K562 (cell line): ENCODE results near the gene MEOX2. TPM values are rescaled to one million over a fixed set of nuclear protein-coding genes. Genes with fewer than 3 reads are reported as not detected.

Experiments
- ATAC-seq: fragments of 200-7000 bp; cut with Tn5 transposase; 3 replicates; pipeline ENCODE4 v1.9.1; 2020; ENCODE audit warnings: moderate library complexity
- BruUV-seq: library from RNA; stranded (reverse); fragments of 400-500 nt; replicated peaks from 2 replicates; lab custom pipeline; 2021; lab: Mats Ljungman, UMichigan
- CTCF ChIA-PET: fragments of 300-600 bp; formaldehyde crosslinking; extraction: SDS; loops from one replicate; lab custom pipeline; 2021; ENCODE audit warnings: low intra/inter-chr PET ratio; lab: Yijun Ruan, JAX
- POLR2A ChIA-PET: fragments of 300-600, 350-650 bp; sonication (Branson Sonifier 250); formaldehyde crosslinking; extraction: SDS; loops from one replicate; lab custom pipeline; 2021; ENCODE audit warnings: antibody characterized with exemption, inconsistent platforms; lab: Yijun Ruan, JAX
- DNase-seq, 4 experiments: peaks; one replicate each; pipeline versions ENCODE4 v3.0.0 to v3.0.0-alpha.2; 2011 to 2018; ENCODE audit warnings: low spot score in 3 of 4, mixed read lengths in 3 of 4; ENCODE audit errors: extremely low read depth in 1 of 4
- FAIRE-seq: peaks from 2 replicates; lab custom pipeline; 2011; peaks lifted over from hg19 to GRCh38; lab: Jason Lieb, UNC
- H2AFZ ChIP-seq: 2 replicates; pipeline ENCODE4 v1.6.0; 2011; ENCODE audit warnings: low read depth, low read length, control low read depth, inconsistent platforms
- H3K27ac ChIP-seq: fragments of 200-600 bp; 3 replicates; pipeline ENCODE4 v1.8.0; 2011; ENCODE audit warnings: low read depth, mild to moderate bottlenecking, control low read depth, inconsistent platforms, low read length, moderate library complexity, mixed read lengths; ENCODE audit errors: extremely low read depth
- H3K27me3 ChIP-seq, 2 experiments: fragments of 300-600 bp in 1 of 2; 2 replicates in 1 of 2; 3 replicates in 1 of 2; pipeline versions ENCODE4 v1.6.0 to v1.8.0; 2011; ENCODE audit warnings: inconsistent platforms in 2 of 2, low read length in 2 of 2, mild to moderate bottlenecking in 1 of 2, mixed read lengths in 1 of 2, moderate library complexity in 1 of 2; ENCODE audit not compliant: control insufficient read depth in 2 of 2, insufficient read depth in 2 of 2
- H3K36me3 ChIP-seq: fragments of 300-600 bp; 3 replicates; pipeline ENCODE4 v1.8.0; 2011; ENCODE audit warnings: mild to moderate bottlenecking, low read length, inconsistent platforms; ENCODE audit not compliant: control insufficient read depth, insufficient read depth
- H3K4me1 ChIP-seq, 2 experiments: fragments of 200-600 bp in 1 of 2; replicated peaks in 1 of 2; 2 replicates in 1 of 2; 3 replicates in 1 of 2; pipeline versions ENCODE4 v1.5.1 to v1.8.0; 2011; ENCODE audit warnings: inconsistent platforms in 2 of 2, low read length in 2 of 2, mild to moderate bottlenecking in 1 of 2, mixed read lengths in 1 of 2, moderate library complexity in 1 of 2; ENCODE audit not compliant: control insufficient read depth in 2 of 2, insufficient read depth in 2 of 2
- H3K4me2 ChIP-seq: 2 replicates; pipeline ENCODE4 v1.6.1; 2011; ENCODE audit warnings: low read length, control low read depth, inconsistent platforms, mixed read lengths; ENCODE audit not compliant: insufficient read depth
- H3K4me3 ChIP-seq: fragments of 200-600 bp; sonication (generic), shearing (Covaris generic); 2 replicates; pipeline ENCODE4 v1.5.1; 2016; ENCODE audit warnings: control low read depth, inconsistent platforms
- H3K79me2 ChIP-seq: fragments of 200-600 bp; 3 replicates; pipeline ENCODE4 v1.8.0; 2011; ENCODE audit warnings: low read length, inconsistent platforms; ENCODE audit not compliant: control insufficient read depth, insufficient read depth
- H3K9ac ChIP-seq, 2 experiments: 2 replicates each; pipeline versions ENCODE4 v1.6.0 to v1.6.1; 2011; ENCODE audit warnings: low read depth in 2 of 2, low read length in 2 of 2, control low read depth in 1 of 2, inconsistent platforms in 1 of 2, mild to moderate bottlenecking in 1 of 2, mixed read lengths in 1 of 2; ENCODE audit not compliant: insufficient read depth in 1 of 2
- H3K9me1 ChIP-seq: one replicate; pipeline ENCODE4 v1.6.0; 2011; ENCODE audit warnings: inconsistent platforms, mild to moderate bottlenecking, low read length, moderate library complexity; ENCODE audit not compliant: control insufficient read depth, insufficient read depth
- H3K9me3 ChIP-seq: replicated peaks from 2 replicates; pipeline ENCODE4 v1.5.1; 2011; ENCODE audit warnings: low read depth, low read length, inconsistent platforms; ENCODE audit not compliant: control insufficient read depth, insufficient read depth
- H4K20me1 ChIP-seq: replicated peaks from 2 replicates; pipeline ENCODE4 v1.6.1; 2011; ENCODE audit warnings: low read length, inconsistent platforms, mixed read lengths; ENCODE audit not compliant: control insufficient read depth, insufficient read depth
- ATF7 ChIP-seq: fragments of 450-650 bp; IDR thresholded peaks from 2 replicates; pipeline ENCODE4 v1.7.1; 2014; ENCODE audit warnings: mild to moderate bottlenecking, moderate library complexity
- BACH1 ChIP-seq: fragments of 200-800 bp; sonication (Bioruptor generic); IDR thresholded peaks from 2 replicates; pipeline ENCODE4 v1.6.1; 2016; ENCODE audit warnings: missing genetic modification characterization, missing compliant biosample characterization
- DPF2 ChIP-seq: fragments of 450-650 bp; IDR thresholded peaks from 2 replicates; pipeline ENCODE4 v1.6.1; 2016
- FOXP1 ChIP-seq: sonication (generic); formaldehyde crosslinking; IDR thresholded peaks from 2 replicates; pipeline ENCODE4 v1.8.0; 2022; ENCODE audit warnings: mild to moderate bottlenecking, missing genetic modification reagents
- HDAC2 ChIP-seq: fragments of 450-650 bp; IDR thresholded peaks from 2 replicates; pipeline ENCODE4 v1.6.1; 2016; ENCODE audit warnings: mild to moderate bottlenecking
- HDAC6 ChIP-seq: IDR thresholded peaks from 2 replicates; pipeline ENCODE4 v1.6.1; 2012; ENCODE audit warnings: low read depth, mild to moderate bottlenecking, control low read depth, inconsistent platforms, low read length, moderate library complexity
- HES1 ChIP-seq: fragments of 450-650 bp; IDR thresholded peaks from 2 replicates; pipeline ENCODE4 v1.6.1; 2016; ENCODE audit warnings: low read depth, mild to moderate bottlenecking, moderate library complexity
- RCOR1 ChIP-seq, 2 experiments: IDR thresholded peaks; 2 replicates each; pipeline ENCODE4 v1.6.1; 2012; ENCODE audit warnings: low read depth in 2 of 2, low read length in 2 of 2, borderline replicate concordance in 1 of 2, improper control_type of control experiment in 1 of 2
- SNRNP70 ChIP-seq: fragments of 200-400 bp; formaldehyde crosslinking; optimal IDR thresholded peaks from 2 replicates; pipeline ENCODE3; 2017; ENCODE audit warnings: low read depth, low read length
- ZNF124 ChIP-seq: sonication (generic); formaldehyde crosslinking; IDR thresholded peaks from 2 replicates; pipeline ENCODE4 v1.8.1; 2022; ENCODE audit warnings: missing genetic modification reagents
- in situ Hi-C: fragments of 300-500 bp; cut with MboI; formaldehyde crosslinking; loops from 4 replicates; pipeline ENCODE4 v1.15.0; 2018; ENCODE audit warnings: inconsistent platforms, mixed read lengths
- intact Hi-C: fragments of 100-400 bp; cut with micrococcal nuclease; formaldehyde crosslinking; loops from 2 replicates; pipeline ENCODE4 v1.14.2; 2022
- polyA plus RNA-seq, 8 experiments: library from polyadenylated mRNA; depleted of rRNA in 4 of 8; stranded (reverse) in 5 of 8; unstranded in 3 of 8; fragments of >200 nt; fragmentation: Nextera tagmentation in 2 of 8; fragmentation: Illumina TruSeq in 1 of 8; extraction: Ambion mirVana in 2 of 8; extraction: Trizol in 1 of 8; gene quantifications; 2 replicates each; pipeline versions ENCODE4 v1.2.1 to v1.2.3, GENCODE V29; 2011 to 2014; ENCODE audit warnings: inconsistent platforms in 1 of 8, missing spikeins in 1 of 8
- total RNA-seq, 7 experiments: library from RNA; depleted of rRNA in 6 of 7; stranded (reverse); fragments of >200 nt in 6 of 7; fragmentation: Illumina TruSeq in 2 of 7; extraction: Trizol in 2 of 7; gene quantifications; 2 replicates each; pipeline versions ENCODE4 v1.2.1 to v1.2.3, GENCODE V29; 2011 to 2021; ENCODE audit warnings: low replicate concordance in 1 of 7
- TF ChIP-seq, protein P1 (sequence below): IDR thresholded peaks from 2 replicates; pipeline ENCODE4 v1.6.1; 2016; ENCODE audit warnings: missing genetic modification characterization, missing compliant biosample characterization

Gene MEOX2
- total and polyA plus RNA-seq, 9 of the 15 experiments (the other 6 are each of a cell fraction or from before 2014, with no cell fraction given): not detected

- Histone ChIP-seq H3K79me2 (no peaks in the 10 kb centered on the region), H3K4me3 (no peak overlapping the region), H3K27ac (no peak overlapping the region), H2AFZ (no peak overlapping the region), H3K4me1 (no peaks in the 10 kb centered on the region), H3K4me2 (no peak overlapping the region), H3K9me1 (no peaks in the 10 kb centered on the region), H3K9me3 (no peaks in the 10 kb centered on the region), H4K20me1 (no peaks in the 10 kb centered on the region), H3K36me3 (no peaks in the 10 kb centered on the region), H3K9ac (no peak overlapping the region), H3K27me3 (no peaks in the 10 kb centered on the region)
- in situ Hi-C loops (no loop called here), intact Hi-C loops (no loop called here)
- ATAC-seq (no peak), DNase-seq (no peak), FAIRE-seq (no peak)
- ChIA-PET CTCF (no interaction called here), POLR2A (no interaction called here)
- TF ChIP-seq HES1 (no peak), BACH1 (tag) (no peak), ZNF124 (CRISPR knock-in tag) (no peak), FOXP1 (CRISPR knock-in tag) (no peak), SNRNP70 (no peak), HDAC2 (no peak), ATF7 (no peak), RCOR1 (IDR thresholded peaks at IDR 0.05; ENCODE audit: borderline replicate concordance in 1 of 2, low read depth in 2 of 2, low read length in 2 of 2) (no peak), HDAC6 (no peak), DPF2 (no peak)
- TF ChIP-seq, protein P1, sequence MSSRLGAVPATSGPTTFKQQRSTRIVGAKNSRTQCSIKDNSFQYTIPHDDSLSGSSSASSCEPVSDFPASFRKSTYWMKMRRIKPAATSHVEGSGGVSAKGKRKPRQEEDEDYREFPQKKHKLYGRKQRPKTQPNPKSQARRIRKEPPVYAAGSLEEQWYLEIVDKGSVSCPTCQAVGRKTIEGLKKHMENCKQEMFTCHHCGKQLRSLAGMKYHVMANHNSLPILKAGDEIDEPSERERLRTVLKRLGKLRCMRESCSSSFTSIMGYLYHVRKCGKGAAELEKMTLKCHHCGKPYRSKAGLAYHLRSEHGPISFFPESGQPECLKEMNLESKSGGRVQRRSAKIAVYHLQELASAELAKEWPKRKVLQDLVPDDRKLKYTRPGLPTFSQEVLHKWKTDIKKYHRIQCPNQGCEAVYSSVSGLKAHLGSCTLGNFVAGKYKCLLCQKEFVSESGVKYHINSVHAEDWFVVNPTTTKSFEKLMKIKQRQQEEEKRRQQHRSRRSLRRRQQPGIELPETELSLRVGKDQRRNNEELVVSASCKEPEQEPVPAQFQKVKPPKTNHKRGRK (tag): no peak
- BruUV-seq: no TSS peak
Measured at GRCh38 chr7:15723841-15724240, 37.4 kb upstream of the MEOX2 start.
